Stimulated activated CD8-positive, alpha-beta memory T cell treated with anti-CD3 and anti-CD28 coated beads, Interleukin-7, amount 100 ng/mL, for 4 hours (primary cell): ENCODE data around the gene RAP1GAP2.
"Not testable (repeated sequence)": the region's sequence is repeated elsewhere in the genome, so short reads cannot be mapped to it uniquely, and the experiment has no call there.

Experiments used
- DNase-seq, 2 donors: peaks; one replicate each; pipeline ENCODE4 v3.0.0-alpha.2; 2020; ENCODE audit warnings: low read depth in 2 of 2

Gene RAP1GAP2

DNA sequence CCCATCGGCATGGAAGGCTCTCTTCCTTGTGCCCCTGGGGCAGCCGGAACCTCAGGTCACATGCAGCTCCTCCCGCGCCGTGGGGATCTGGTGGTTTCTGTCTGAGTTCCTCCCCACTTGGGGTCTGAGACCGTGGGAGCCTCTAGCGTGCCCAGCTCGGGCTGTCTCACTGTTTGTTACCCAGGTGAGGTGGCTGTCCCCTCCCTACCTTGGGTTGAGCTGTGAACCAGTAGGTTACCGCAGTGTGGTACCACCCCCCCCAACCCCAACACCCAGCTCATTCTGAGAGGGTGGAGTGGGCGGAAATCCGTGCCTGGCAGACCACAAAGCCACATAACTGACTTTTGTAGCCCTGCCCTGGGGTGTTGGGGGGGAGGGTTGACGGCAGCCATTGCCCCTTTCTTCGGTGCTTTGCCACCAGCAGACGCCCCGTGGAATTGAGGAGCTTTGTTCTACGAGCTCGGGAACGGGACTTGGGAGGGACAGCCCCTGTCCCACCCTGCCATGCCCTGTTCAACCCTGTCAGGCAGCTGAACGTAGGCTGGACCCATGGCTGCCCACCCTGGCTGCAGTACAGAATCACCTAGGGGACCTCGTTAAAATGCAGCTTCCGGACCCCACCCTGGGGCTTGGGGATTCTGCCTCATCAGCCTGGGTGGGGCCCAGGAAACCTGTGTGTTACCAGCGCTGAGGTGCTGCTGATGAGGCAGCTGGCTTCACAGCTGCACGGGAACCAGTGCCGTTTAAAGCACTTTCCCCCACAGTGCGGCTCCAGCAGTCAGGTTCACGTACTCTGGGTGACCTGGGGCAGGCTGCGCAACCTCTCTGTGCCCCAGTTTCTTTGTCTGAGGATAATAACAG, 18.5 kb downstream of the RAP1GAP2 start:
- DNase-seq, result peak; percentile 89 to 93

DNA sequence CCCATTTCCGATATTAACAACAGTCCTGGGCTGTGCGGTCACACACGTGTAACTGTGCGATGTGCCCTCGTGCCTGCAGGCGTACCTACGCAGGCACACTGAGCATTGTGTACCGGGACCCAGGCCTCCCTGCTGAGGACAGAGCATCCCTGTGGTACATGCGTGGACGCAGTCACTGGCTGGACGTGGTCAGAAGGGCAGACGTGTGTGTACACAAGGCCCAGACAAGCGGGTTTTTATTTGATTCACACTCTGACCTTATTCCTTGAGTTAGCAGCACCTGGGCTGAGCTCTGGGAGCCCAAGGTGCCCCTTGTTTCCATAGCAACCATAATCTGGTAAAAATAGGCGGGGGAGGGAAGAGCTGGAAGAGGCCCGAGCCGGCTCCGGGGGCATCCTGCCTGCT, 19.5 kb downstream of the RAP1GAP2 start:
- no peak for DNase-seq

DNA sequence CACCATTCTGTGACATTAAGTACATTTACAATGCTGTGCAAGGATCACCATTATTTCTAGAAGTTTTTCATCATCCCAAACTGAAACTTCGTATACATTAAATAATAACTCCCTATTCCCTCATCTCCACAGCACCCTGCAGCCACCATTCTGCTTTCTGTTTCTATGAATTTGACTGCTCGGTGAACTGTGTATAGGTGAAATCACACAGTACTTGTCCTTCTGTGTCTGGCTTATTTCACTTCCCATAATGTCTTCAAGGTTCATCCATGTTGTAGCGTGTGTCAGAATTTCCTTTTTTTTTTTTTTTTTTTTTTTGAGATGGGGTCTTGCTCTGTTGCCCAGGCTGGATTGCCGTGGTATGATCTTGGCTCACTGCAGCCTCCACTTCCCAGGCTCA, 20.4 kb downstream of the RAP1GAP2 start:
- no peak for DNase-seq

DNA sequence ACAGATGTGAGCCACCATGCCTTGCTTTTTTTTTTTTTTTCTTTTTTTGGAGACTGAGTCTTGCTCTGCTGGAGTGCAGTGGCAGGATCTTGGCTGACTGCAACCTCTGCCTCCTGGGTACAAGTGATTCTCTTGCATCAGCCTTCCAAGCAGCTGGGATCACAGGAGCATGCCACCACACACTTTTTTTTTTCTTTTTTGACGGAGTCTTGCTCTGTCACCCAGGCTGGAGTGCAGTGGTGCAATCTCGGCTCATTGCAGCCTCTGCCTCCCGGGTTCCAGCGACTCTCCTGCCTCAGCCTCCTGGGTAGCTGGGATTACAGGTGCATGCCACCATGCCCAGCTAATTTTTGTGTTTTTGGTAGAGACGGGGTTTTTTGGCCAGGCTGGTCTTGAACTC, 23.1 kb downstream of the RAP1GAP2 start:
- DNase-seq, result not testable (repeated sequence)

DNA sequence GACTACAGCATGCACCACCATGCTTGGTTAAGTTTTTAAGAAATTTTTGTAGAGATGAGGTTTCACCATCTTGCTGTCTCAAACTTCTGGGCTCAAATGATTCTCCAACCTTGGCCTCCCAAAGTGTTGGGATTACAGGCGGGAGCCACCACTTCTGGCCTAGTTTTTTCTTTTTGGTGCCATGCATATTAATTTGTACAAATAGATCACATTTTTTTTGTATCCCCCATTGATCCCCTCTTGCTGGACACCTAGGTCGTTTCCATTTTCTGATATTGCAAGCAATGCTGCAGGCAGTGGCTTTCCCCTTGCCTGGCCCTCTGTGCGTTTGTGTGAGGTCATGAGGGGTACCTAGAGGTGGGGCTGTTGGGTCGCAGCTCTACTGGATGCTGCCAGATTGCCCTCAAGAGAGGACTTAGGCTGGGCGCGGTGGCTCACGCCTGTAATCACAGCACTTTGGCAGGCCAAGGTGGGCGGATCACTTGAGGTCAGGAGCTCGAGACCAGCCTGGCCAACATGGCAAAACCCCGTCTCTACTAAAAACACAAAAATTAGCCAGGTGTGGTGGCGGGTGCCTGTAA, 23.8 kb downstream of the RAP1GAP2 start:
- no peak for DNase-seq

DNA sequence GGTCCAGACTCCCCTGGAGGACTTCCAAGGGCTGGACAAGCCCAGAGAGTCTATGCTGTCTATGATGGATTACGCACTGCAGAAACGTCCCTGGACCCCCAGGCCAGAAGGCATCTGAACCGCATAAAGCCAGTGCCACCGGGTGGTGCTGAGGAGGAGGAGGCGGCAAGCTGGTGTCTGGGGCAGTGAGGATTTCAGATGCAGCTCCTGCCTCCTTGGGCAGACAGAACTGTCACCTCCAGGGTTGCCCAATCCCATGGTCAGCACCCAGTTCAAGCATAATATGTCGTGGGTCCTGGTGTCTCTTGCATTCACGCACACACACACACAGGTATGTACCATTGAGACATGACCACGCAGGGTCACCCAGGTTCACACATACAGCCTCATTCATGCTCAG, 25.6 kb downstream of the RAP1GAP2 start:
- DNase-seq, result no peak

DNA sequence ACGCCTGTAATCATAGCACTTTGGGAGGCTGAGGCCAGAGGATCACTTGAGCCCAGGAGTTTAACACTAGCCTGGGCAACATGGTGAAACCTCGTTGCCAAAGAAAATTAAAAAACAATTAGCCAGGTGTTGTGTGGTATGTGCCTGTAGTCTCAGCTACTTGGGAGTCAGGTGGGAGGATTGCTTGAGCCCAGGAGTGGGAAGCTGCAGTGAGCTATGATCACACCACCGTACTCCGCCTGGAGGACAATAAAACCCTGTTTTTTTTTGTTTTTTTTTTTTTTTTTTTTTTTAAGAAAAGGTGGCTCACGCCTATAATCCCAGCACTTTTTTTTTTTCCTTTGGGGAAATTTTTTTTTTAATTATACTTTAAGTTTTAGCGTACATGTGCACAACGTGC, 26.1 kb downstream of the RAP1GAP2 start:
- DNase-seq, result no peak

DNA sequence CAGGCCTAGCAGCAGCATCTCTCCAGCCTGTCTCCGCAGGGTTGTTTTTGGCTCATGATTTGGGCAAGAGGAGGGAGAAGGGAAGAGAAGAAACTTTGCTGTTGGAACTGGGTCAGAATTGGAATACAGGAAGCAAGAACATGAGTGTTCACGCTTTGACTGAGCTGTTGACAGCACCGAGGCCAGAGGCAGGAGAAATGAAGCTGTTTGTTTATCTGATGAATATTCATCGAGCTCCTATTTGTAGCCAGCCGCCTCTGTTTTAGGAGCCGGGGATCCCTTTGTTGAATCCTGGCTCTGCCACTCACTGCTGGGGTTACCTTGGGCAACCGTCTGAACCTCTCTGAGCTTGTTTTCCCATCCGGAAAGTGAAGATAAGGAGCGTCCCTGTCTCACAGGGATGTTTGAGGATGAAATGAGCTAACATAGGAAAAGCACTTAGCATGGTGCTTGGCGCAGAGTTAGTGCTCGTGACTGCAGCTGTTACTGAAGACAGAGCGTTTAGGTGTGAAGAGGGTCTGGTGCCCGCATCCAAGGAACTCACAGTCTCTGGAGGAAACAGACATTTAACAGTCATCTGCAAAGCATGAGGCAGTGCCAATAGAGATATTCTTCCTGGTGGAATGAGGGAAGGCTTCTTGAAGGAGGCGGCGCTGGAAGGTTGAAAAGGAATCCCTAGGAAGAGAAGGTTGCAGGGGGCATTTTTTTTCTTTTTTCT, 29.2 kb downstream of the RAP1GAP2 start:
- no peak for DNase-seq

DNA sequence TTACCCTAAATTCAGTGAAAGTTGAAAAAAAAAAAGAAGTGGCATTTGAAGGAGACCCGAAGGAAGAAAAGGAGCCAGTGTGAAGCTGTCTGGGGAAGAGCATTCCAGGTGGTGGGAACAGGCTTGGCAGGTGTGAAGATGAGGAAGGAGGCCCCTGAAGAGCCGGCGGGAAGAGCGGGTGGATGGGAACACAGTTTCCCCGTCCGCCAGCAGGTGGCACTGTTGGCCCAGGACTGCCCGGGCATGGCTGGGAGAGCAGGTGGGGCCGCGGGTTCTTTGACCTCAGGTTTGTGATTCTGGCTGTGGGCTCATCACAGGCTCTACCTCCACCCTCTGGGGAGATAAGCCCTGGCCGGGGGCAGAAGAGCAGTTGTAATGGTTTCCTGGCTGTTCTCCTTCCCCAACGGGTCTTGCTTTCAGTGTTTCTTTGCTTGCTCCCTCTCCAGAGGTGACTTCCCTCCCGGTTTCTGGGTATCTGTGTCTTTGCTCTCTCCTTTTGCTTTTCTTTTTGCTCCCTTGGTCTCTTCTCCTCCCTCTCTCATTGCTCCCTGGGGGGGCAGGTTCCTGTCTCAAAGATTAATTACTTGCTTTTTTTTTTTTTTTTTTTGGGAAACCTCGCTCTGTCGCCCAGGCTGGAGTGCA, 32.3 kb downstream of the RAP1GAP2 start:
- DNase-seq, result peak; percentile 60 to 62

DNA sequence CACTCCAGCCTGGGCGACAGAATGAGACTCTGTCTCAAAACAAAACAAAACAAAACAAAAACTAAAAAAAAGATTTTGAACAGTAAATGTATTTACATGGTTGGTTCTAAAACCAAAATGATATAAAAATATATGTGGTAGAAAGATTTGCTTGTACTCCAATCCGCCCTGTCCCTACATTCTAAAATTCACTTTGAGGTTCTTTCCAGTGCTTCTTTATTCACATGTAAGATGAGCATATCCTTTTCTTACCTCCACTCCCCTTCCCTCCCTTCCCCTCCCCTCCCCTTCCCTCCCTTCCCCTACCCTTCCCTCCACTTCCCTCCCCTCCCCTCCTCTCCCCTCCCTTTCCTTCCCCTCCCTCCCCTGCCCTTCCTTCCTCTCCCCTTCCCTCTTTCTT, 34.4 kb downstream of the RAP1GAP2 start:
- no peak for DNase-seq

DNA sequence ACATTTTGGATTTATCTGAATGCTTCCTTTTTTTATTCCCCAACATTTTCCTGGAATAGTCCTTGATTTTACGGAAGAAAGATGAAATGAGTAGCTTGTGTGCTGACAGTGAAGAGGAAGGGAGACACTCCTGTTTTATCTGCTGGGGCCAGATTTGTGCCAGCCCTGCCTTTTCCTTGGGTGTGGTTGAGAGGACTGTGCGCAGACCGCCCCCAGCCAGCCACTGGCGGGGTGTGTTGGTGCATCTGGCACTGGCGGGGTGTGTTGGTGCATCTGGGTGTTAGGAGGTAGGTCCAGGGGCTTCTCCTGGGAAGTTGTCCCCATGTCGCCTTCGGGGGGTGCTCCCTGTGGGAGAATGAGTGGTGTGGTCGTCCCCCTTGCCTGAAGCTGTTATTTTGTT, 39.5 kb downstream of the RAP1GAP2 start:
- DNase-seq, result no peak

DNA sequence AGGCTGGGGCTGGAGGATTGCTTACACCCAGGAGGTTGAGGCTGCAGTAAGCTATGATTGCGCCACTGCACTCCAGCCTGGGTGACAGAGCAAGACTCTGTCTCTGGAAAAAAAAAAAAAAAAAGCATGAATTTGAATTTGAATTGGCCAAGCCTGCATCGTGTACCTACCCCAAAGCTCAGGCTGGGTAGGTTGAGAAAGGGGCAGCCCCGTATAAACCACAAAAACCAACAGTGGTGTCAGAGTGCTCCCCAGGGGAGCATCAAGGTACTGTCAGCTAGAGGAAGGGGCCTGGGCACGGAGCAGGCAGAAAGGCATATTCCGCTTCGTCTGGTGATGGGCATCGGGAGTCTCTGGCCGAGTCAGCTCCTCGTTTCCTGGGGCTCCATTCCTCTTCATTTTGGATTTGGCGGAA, 40.9 kb downstream of the RAP1GAP2 start:
- DNase-seq, result peak; percentile 26 to 37

DNA sequence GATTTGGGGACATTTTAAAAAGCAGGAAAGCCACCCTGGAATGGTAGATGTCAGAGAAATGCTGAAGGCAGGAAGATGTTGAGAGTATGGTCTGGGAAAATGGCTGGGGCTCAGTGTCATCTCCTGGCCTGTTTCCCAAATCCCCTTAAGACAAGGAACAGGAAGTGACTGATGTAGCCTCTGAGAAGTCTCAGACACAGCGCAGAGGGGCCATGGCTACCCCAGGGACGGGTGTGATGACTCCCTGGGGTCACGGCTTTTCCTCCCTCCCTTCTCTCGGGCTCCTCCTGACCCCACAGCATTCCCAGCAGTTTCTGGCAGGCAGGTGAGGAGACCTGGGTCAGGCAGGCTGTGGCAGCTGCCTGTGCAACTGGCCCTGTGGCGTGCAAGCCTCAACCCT, 45.4 kb downstream of the RAP1GAP2 start:
- no peak for DNase-seq

DNA sequence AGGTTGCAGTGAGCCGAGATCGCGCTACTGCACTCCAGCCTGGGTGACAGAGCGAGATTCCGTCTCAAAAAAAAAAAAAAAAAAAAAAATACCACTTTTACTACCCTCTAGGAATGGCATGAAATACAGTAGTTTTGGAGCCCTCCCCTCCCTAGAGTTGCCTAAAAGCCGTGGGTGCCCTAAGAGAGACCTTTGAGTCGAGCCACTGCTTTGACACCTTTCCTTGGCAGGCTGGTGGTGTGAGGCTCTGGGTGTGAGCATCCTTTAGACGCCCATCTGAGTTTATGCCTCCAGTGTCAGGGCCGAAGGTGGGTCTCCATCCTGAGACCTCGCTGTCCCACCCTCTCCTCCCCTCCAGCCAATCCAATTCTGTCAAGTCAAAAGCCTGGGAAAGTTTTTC, 46.2 kb downstream of the RAP1GAP2 start:
- DNase-seq, result no peak

DNA sequence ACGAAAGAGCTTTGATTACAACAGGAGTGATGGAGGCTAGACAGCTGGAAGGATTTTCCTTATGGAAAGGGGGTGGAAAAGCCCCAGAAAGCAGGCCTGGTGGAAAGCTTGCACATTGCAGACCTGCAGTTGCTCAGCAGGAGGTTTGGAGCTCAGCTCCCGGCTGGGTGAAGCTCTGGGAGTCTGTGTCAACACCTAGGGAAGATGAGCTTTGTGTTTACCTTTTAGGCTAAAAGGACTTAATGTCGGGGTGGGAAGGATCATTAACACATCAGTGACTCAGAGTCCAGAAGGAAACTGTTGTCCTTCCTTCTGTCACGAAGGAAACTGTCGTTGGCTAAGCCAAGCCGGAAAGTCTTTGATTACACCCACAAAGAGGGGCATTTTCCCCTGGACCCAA, 48.2 kb downstream of the RAP1GAP2 start:
- no peak for DNase-seq

DNA sequence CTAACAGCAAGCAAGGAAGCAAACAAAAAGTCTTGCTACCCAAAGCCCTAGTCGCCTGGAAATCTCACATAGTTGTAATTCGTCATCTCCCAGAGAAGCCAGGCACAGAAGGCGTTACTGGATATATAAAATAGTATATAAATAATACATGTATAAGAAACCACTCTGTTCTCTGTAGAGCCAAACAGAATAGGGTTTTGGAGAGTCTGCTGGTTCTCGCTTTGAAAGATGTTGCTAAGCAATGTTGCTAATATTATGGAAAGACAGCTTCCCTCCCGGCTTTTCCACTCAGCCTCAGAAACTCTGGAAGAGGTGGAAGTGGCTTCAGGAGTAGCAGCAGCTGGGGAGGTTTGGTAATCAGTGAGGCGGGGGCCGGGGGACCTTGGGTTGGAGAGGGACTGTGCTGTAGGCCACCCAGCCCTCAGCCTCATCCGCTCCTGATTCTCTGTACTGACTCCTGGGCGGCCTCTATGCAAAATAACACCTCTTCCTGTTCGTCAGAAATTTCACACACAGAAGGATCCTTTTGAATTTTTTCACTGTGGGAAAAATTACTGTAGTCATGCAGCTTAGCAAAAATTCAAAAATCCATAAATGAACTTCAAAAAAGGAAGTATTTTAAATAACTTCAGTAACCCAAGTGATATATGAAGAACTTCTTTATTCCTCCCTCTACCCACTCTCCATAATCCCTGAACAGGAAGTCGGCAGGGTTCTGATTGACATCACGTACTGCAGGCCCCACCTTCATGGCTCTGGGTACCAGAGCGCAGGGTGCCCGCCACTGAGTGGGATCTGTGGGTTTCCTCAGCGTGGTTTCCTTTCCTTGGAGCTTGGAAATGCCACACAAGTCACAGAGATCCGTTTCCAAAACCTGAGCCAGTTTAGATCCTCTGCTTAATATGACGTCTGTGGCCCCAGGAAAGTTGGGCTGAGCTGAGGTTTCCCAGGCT, 51.4 kb downstream of the RAP1GAP2 start:
- no peak for DNase-seq

DNA sequence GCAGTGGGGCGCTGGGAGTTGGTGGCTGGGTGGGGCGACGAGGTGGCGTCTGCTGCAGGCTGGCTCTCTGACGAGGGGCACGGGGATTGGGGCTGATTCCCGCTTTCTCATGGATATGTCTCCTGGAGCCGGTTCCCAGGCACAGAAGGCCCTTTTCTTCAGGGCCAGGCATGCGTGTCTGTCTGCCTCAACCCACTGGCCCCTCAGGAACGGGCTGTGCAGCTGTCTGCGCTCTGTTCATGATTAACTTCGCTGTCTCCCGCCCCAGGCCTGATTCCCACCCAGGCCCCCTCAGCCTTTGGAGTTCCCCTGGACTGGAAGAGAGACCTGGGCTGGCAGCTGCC, 53.1 kb downstream of the RAP1GAP2 start:
- no peak for DNase-seq

DNA sequence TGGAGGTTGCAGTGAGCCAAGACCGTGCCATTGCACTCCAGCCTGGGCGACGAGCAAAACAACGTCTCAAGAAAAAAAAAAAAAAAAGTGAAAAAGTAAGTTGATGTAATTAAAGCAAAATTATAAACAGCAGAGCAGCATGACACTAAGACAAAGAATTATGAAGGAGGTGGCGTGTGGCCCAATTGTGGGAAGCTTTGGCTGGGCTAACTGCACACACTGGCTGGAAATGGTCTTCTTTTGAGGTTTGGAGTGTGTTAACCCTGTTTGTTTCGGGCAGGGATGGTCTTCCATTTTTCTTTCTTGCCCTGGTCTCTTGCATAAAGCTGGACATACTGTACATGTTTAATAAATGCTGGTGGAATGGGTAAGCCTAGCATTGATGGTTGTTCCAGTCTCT, 54.8 kb downstream of the RAP1GAP2 start:
- DNase-seq, result no peak

DNA sequence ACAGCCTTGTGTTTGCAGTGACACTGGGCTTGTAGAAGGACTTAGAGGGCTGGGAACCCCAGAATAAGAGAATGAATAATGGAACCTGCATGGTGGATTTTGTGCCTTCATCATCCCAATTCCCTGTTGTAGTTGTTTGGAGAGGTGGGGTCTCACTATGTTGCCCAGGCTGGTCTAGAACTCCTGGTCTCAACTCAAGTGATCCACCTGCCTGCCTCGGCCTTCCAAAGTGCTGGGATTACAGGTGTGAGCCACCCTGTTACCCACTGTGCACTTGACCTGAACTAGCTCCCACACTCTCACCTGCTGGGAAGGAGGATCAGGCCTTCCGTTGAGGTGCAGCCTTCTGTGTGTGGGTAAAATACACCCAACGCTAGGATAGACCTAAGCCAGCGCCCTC, 55.4 kb downstream of the RAP1GAP2 start:
- DNase-seq, result no peak

DNA sequence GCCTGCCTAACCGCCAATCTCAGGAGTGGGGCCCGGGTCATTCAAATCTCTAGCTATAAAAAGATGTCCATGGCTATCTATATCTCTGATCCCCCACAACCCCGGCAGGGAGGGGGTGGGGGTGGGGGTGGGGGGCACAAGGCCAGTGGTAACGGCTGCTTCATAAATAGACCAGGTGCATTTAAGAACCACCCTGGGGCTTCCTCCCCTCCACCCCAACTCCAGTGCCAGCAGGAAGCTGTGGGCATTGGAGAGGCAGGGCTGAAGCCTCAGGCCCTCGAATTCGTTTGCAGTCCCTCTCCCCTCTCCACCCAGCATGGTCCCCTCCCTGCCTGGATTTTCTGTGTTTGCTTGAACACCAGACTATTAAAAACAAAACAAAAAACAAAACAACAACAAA, 56.0 kb downstream of the RAP1GAP2 start:
- no peak for DNase-seq

DNA sequence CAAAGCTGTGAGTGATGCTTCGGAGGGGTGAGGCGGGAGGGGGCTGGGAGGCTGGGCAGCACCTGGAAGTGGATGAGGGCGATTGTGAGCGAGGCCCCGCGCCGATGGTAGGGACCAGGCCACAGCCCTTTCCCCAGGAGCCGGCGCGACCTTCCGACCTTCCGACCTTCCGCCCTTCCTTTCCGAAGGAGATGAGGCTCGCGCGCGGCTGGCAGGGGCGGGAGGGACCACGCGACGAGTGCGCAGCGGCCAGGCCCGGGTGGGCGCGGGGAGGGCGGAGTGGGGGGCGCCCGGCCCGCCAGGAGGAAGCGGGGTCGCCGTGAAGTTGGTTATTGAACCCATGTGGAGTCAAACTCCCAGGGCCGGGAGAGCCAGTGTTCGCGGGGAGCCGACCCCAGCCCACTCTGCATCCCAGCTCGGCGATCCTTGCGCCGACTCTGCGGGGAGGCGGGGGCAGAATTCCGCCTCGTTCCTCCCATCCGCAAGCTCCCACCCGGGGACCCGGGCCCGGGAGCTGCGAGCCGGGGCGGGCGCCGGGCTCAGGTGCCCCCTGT, 56.6 kb downstream of the RAP1GAP2 start:
- no peak for DNase-seq
